HL-60/S4 treated with retinoic acid at 250 ng/mL for 4 days and 3 days (cell line): ENCODE data around the gene EPHB1.
"Not testable (repeated sequence)": the region's sequence is repeated elsewhere in the genome, so short reads cannot be mapped to it uniquely, and the experiment has no call there.

ENCODE experiments used
- in situ Hi-C: fragments of 300-500 bp; cut with MboI; formaldehyde crosslinking; loops from 2 replicates; pipeline ENCODE4 v1.7.0; 2022; ENCODE audit warnings: low sequenced_read_pairs

EPHB1 gene

DNA sequence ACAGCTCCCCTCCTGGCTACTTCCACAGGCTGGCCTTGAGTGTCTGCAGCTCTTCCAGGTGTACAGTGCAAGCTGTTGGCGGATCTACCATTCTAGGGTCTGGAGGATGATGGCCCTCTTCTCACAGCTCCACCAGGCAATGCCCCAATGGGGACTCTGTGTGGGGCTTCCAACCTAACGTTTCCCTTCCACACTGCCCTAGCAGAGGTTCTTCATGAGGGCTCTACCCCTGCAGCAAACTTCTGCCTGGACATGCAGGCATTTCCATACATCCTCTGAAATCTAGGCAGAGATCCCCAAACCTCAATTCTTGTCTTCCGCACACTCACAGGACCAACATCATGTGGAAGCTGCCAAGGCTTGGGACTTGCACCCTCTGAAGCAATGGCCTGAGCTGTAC, 438.4 kb downstream of the EPHB1 start:
- in situ Hi-C loops, result not testable (repeated sequence)

DNA sequence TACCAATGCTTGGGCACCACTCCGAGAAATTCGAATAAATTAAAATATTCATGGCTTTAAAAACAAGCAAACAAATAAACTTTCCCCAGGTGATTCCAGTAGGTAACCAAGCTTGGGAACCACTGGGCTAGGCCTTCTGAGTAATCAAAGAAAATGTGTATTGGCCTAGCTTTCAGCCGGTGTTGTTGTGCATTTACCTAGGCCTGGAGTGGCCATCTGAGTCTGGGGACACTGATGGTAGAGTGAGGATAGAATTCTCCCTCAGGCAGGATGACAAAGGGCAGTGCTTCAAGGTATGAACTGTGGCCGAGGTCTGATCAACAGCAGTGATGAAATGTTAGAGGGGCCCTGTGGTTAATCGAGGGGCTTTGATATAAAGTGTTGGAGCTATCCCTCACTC, 440.5 kb downstream of the EPHB1 start:
- in situ Hi-C loops, result no loop called here

DNA sequence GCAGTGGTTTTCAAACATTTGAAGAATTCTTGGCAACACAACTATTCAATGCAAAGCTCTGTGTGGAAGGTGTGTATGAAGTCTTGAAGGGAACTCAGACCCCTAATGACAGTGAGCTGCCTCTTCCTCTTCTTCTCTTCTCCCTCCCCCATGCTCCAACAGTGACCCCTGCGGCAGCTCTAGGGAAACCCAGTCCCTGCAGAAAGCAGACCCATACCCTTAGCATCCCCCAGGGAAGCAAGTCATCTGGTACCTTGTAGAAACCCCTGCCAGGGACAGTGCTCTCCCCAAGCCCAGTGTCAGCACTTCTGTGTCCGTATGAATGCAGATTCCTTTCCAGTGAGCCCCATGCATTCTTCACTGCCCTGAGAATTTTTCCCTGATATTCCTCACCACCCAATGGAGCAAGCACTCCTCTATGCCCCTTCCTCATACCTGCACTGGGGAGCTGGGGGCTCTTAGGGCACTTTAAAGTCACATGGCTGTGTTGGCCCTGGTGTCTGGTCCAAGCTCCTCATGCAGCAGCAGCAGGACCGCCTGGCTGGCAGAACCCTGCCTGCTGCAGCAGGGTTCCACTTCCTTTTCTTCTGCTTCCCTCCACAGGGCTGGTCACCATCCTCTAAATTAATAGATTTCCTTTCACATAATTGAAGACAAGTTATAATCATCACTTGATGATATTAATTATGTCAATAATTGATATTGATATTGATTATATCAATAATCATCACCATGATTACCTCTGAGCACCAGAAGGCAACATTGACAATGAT, 442.5 kb downstream of the EPHB1 start:
- in situ Hi-C loops, result no loop called here

DNA sequence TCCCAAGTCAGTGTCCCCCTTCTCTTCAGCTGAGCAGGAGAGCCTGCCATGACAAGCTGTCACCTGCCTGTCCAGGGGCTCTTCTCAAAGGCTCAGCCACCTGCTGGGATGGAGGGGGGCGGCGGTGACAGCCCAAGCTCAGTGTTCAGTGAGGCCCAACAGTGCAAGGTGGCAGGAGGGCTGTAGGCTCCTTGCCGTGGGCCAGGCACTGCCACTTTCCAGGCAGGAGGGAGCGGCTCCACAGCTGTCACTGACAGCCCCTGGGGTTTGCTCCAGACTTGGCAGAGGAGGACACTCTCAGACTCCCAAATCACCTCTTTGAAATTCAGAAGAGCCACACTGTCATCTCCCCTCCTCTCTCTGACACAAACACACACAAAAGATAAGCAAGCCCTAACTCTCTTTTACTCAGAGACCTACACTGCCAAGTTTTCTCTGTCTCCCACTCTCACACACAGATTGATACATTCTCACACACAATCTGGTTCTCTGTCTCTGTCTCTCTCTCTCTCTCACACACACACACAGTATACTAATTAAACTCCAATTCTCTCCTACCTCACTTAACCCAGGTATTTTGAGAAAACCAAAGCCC, 443.3 kb downstream of the EPHB1 start:
- in situ Hi-C loops, result no loop called here

DNA sequence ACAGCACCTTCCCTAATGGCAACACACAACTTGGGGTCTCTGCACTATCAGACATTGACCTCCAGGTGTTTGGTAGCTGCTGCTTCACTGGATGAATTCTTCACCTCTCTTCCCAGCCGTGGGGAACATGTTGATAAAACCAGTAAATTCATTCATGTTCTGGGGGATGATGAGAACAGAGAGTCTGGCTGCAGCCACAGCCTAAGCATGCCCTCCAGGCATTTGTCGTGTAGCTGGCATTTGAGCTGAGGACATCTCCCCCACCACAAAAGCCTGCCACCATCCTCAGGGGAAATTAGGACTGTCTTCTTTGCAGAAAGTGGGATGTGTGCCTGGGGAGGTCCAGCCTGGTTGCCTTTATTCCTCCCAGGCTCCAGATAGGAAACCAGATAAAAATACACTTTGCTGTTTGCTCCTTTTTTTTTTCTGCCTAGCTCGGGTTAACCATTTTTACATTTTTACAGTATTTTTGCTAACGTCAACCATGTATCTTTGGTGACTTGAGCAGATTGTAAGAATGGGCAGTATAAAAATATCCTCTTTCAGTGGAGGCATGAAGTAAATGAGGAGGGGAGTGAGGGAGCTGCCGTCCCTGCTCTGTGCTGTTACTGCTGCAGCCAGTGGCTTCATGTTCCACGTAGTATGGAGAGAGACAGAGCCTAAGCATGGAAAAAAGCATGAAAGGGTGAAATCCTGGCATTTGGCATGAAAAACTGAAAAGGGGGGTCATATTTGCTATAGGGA, 444.0 kb downstream of the EPHB1 start:
- in situ Hi-C loops, result no loop called here

DNA sequence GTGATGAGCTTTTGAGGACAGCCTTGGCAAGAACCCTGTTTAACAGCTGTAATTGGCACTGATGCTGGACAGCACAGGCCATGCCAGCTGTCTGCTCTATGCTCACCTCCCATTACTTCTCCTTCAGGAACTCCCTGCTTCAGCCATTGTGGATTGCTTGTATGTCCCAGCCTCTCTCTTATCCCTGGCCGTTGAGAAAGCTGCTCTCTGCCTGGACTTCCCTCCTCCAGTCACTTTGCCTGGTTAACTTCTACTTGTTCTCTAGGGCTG, 444.5 kb downstream of the EPHB1 start:
- in situ Hi-C loops, result no loop called here

DNA sequence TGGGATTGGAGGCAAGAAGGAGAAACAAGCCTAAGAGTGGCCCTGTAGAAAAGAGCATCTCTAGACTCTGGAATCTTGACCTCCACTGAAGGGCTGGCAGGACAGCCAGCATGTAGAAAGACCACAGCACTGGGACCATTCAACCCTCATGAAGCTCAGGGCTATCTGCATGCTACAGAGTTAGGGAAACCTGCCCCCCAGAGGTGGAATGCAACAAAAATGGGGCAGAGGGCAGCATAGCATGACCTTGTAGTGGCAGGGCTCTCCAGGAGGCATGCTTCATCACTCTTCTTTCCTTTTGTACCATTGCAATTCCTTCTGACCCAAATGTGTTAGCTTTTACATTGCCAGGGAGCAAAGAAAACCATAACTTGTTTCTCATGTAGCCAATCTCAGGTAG, 445.4 kb downstream of the EPHB1 start:
- in situ Hi-C loops, result no loop called here

DNA sequence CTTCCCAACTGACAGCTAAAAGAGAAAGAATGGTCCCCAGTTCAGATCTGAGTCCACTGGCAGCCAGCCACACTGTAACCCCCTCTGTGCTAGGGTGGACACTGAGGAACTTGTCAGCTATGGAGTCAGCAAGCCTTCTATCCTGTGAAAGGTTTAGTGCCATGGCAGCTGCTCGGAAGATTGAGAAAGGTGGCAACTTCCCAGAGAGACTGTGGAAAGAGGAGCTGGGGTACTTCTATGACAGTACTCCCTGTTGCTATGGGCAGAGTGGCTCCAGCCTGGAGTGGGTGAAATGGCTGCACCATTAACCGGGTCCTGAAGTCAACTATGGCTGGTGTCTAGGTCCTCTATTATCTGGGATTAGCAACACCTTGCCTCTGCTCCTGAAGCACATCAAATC, 447.2 kb downstream of the EPHB1 start:
- in situ Hi-C loops, result no loop called here

DNA sequence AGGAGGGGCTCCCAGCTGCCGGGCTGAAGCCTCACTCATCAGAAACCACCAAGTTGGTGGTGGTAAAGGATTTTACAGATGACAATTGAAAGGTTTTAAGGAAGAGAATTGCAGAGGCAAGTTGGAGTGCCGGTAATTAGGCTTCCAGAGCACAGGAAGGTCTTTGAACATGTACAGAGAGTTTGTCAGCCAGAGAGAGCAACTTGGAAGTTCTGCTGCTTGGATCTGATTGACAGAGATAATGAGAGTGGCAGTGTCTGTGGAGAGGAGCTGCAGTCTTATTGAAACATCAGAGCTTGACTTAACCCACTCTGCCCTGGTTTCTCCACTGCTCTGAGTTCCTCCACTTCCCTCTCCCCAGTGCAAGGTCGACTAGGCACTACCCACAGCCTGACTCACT, 448.6 kb downstream of the EPHB1 start:
- in situ Hi-C loops, result no loop called here

DNA sequence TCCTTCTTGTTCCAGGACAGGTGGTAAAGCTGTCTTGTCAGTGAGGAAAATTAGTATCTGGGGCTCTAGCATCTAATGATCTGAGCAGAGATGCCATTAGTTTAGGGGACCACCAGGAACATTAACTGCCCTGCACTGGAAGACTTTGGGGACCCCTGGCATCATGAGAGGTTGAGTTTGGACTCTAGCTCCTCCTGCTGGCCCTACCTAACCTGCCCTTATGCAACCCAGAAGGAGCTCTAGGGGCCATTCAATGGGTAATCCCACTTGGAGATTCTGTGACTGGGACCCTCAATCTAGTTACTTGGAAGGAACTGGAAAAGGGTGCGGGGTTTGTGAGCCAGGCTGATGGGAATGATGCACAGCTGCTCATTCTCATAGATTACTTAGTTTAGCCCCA, 451.0 kb downstream of the EPHB1 start:
- in situ Hi-C loops, result no loop called here

DNA sequence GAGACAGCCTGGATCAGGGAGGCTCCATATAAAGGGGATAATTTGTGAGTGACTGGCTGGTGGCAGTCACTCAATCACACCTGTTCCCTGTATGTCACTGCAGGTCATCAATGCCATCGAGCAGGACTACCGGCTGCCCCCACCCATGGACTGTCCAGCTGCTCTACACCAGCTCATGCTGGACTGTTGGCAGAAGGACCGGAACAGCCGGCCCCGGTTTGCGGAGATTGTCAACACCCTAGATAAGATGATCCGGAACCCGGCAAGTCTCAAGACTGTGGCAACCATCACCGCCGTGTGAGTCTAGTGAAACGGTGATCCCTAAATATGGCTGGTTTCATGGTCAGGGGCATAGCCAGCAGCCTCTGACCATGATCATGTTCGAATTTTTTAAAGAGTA, 453.2 kb downstream of the EPHB1 start:
- in situ Hi-C loops, result no loop called here

DNA sequence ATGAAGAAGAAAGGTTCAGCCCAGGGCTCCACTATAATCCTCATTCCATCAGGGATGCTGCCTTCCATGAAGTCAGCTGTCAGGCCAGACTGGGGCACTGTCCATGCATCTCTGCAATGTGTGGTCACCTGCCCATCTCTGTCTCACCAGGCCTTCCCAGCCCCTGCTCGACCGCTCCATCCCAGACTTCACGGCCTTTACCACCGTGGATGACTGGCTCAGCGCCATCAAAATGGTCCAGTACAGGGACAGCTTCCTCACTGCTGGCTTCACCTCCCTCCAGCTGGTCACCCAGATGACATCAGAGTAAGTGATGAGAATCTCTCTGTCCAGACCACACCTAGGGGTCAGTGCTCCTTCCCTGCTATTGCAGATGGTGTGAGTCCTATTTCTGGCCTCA, 454.1 kb downstream of the EPHB1 start:
- in situ Hi-C loops, result no loop called here

DNA sequence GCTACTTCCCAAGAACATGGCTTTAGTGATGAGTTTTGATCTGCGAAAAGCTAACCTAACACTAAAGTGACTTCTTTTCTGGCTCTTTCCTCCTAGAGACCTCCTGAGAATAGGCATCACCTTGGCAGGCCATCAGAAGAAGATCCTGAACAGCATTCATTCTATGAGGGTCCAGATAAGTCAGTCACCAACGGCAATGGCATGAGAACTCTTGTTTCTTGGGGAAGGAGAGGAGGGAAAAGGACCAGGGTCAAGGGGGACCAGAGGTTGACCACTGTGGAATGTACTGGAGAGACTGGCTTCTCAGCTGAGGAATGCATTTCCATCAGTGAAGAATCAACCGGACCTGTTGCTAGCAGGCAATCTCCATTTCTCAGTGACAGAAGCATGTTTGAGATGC, 463.9 kb downstream of the EPHB1 start:
- in situ Hi-C loops, result no loop called here

DNA sequence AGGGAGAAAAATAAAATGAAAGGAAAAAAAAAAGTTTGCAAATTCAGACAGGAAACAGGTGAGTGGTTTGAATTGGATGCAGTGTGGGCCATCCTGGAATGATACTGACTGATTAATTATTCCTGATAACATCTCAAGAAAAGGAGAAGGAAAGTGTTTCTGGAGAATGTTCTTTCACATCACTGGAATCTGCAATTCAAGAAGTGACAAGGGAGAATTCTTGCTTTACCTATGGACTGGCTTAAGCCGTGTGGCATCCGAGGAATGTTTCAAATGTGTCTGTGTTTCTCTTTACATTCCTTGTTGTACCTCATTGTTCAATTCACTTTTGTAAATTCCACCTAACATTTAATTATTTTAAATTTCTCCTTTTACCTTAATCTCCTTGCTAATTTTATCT, 465.0 kb downstream of the EPHB1 start:
- in situ Hi-C loops, result no loop called here

DNA sequence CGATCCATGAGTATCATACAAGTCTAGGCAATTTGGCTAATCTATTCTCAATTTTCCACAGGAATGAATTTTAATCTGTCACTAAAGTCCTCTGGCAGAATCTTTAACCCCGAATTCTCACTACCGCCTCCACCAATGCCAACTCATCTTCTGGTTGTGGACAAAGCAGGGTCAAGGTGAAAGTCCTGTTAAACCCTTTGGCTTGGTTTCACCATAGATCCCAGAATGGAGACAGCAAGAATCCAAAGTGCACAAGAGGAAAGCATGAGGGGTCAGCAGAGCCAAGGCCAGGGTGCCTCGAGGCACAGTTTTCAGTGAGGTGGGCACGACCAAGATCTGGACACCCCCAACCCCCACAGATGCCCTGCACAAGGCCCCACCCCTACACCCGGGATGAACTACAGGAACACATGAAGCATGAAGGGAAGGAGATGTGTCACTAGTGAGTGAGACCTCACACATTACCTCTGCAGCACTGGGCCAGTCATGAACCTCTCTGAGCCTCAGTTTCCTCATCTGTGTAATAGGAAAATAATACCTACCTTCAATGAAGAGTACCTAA, 466.2 kb downstream of the EPHB1 start:
- in situ Hi-C loops, result no loop called here

DNA sequence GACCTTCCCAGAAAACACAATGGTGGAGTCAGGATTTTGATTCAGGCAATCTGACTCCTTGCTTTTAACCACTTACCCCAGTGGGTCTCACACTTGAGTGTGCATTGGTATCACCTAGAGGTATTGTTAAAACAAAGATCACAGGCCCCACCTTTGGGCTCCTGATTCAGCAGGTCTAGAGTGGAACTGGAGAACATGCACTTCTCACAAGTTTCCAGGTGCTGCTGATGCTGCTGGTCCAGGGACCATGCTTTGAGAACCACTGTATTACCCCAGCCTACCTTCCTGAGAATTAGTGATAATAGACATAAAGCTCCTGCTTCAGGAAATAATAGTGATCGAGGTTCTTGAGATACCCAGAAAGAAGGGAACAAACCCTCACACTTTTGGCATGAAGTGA, 466.9 kb downstream of the EPHB1 start:
- in situ Hi-C loops, result no loop called here

DNA sequence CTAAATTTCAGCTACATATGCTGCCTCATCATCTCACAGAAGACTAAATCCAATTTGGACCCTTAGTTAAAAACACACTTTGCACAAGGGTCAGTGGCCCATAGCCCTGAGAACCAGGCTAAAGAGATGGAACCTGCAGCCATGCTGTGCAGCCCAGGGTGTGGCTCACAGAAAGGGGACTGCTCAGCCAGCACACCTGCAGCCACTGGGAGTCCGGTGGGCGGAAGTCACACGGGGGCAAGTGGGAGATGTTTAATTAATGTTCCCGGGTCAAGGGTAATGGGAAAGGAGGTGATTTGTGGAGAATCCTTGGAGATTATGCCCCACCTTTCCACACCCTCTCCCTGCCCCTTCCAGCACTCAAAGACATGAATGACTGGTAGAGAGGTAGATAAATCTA, 467.4 kb downstream of the EPHB1 start:
- in situ Hi-C loops, result no loop called here

DNA sequence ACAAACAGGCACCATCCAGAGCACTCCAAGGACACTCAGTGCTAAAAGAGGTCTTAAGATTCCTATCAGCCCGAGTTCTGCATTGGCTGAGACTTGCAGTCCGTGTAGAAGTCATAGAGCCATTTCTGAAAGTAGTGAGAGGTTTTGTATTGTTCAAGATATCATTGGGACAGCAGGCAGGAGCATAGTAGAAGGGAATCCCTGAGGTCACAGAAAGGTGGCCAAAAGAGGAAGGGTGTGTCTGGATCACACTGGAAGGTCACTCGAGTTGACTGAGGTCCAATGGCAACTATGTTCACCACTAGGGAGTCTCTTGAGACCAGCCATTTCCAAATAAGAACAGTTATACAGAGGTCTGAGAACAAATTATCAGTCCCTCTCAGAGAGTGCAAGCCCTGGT, 468.3 kb downstream of the EPHB1 start:
- in situ Hi-C loops, result no loop called here

DNA sequence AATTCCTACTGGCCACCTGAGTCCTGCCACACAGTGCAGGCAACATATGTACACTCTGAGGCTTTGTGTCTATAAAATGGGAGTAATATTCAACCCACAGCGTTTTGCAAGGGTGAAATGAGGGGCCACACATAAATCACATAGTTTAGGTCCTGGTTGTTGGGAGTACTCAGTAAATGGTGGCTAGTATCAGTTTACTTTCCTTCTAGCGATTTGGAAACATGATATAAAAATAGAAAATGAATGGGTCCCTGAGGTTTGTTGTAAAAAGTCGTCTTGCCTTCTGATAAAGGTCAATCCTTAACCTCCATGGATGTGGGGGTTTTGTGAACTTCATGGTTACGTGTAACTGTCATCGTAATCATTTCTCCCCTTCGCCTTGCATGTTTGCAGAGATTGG, 472.4 kb downstream of the EPHB1 start:
- in situ Hi-C loops, result no loop called here

DNA sequence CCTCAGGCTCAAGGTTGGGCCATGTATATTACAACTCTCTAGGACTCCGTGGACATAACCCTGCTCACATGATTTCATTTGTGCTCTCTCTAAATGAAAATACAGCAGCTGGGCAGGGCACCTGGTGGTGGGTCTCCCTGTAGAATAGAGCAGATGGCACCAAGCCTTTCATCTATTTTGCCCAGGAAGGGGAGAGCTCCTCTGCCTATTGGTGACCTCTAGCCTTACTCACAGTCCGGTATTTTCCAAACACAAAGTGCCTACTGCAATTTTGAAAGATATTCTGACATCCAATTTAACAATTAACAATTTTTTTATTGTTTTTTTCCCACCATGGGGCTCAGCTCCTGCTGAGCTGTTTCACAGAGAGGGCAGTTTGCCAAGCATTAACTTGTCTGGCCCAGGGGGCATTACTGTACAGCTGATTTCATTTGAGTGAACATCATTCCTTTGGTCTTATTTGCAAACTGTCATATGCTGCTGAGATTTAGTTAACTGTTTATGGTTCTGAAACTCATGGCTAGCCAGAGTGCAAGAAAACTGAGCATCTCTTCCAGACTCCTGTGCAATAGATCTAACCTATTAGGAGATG, 474.0 kb downstream of the EPHB1 start:
- in situ Hi-C loops, result no loop called here

DNA sequence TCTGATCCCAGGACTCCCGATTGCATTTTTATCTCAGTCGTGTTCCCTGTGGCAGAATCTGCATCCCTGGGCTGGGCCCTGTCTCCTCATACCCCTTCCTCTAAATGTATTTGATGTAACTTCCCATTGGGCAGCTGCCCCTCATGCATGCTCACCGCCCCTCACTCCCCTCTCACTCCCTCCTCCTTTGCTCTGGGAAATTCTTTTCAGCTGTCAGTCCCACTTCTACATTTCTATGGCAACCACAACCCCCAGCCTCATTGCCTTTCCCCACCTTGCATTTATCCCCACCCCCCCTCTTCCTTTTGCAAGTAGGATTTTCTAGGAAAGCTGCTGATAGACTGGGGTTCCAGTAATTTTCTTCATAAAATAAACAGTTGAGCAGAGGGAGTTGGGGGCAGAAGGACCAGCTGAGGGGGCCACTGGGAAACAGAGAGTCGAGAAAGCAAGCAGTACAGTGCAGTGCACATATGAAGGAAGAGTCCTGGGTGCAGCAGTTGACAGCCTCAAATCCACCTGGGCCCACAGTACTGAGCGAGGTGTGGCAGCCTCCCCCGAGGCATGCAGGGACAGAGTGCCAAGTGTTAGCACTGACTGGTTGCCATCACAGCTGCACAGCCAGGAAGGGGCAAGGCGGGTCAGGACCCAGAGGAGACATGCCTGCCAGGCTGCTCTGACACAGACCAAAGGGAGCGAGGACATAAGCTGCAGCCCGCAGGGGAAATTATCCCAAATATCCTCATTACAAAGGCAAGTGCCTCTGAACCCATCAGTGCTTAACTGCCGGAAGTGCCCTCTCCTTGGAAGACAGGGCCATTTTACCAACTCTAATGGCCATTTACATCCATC, 476.3 kb downstream of the EPHB1 start:
- in situ Hi-C loops, result no loop called here
